SK-N-MC (cell line): ENCODE results near the gene ANKRD33B.
A peak's percentile ranks its signal among the peaks of the same experiment; 100 is the strongest.

Source experiments
- EZH2 ChIP-seq: fragments of 200-600 bp; sonication (generic); IDR thresholded peaks from one replicate; pipeline ENCODE4 v1.6.1; 2017; ENCODE audit warnings: antibody characterized with exemption
- POLR2AphosphoS5 ChIP-seq: IDR thresholded peaks from 2 replicates; pipeline ENCODE4 v1.6.1; 2012; ENCODE audit warnings: mild to moderate bottlenecking, low read depth, low read length, borderline replicate concordance

- TF ChIP-seq EZH2 (no peak), POLR2AphosphoS5 (peak; percentile 62)
Observed at GRCh38 chr5:10563945-10564837, at the start of gene ANKRD33B.
